GM23248 (cell line): ENCODE measurements around the gene OLR1.

Source experiments
- EZH2 ChIP-seq: fragments of 200-600 bp; sonication (generic); IDR thresholded peaks from 2 replicates; pipeline ENCODE4 v1.6.1; 2018; ENCODE audit warnings: antibody characterized with exemption, mild to moderate bottlenecking; ENCODE audit not compliant: insufficient read depth, poor library complexity, severe bottlenecking
- EZH2phosphoT487 ChIP-seq: fragments of 200-600 bp; sonication (generic); IDR thresholded peaks from 2 replicates; pipeline ENCODE4 v1.6.1; 2018; ENCODE audit warnings: antibody characterized with exemption, moderate library complexity, mild to moderate bottlenecking, low read depth; ENCODE audit not compliant: insufficient read depth

GRCh38 chr12:10174986-10175614 is 3.2 kb upstream of the OLR1 start:
- TF ChIP-seq EZH2phosphoT487 (no peak), EZH2 (no peak)
